ENCODE results near the gene PLEKHG3. TPM values are rescaled to one million over a fixed set of nuclear protein-coding genes. Genes with fewer than 3 reads are reported as not detected.

Gene PLEKHG3
- total and polyA plus RNA-seq, 2 of the 13 experiments (the other 11 are each of a cell fraction or from before 2014, with no cell fraction given): 7.1 to 9.8 TPM

GRCh38 chr14:64755781-64756221, 51.6 kb downstream of the PLEKHG3 start:
- BruUV-seq (replicated peaks): no TSS peak
- Histone ChIP-seq H3K9ac (ENCODE audit: insufficient read depth, low read depth, low read length) (no peak overlapping the region), H3K4me2 (ENCODE audit: low read depth, low read length) (no peak overlapping the region), H3K4me1 (ENCODE audit: insufficient read depth, low read length) (peaks cover 22% of the 10 kb centered on the region), H3K79me2 (ENCODE audit: insufficient read depth, low read length) (no peaks in the 10 kb centered on the region), H4K20me1 (ENCODE audit: insufficient read depth, low read length) (no peaks in the 10 kb centered on the region), H2AFZ (ENCODE audit: low read length) (no peak overlapping the region), H3K27me3 (ENCODE audit: control insufficient read depth in 1 of 2, insufficient read depth in 2 of 2, low read length in 2 of 2) (peaks cover 6 to 22% of the 10 kb centered on the region in 2 experiments; a peak in 4 of 5 replicates), H3K36me3 (replicated peaks in 1 of 2; ENCODE audit: control insufficient read depth in 1 of 2, insufficient read depth in 2 of 2, low read length in 2 of 2) (no peaks in the 10 kb centered on the region), H3K4me3 (replicated peaks in 1 of 3; ENCODE audit: insufficient read depth in 1 of 3, low read depth in 2 of 3, low read length in 3 of 3) (no peak overlapping the region), H3K9me3 (ENCODE audit: low read length) (no peaks in the 10 kb centered on the region), H3K27ac (ENCODE audit: extremely low read length, insufficient read depth, low read length) (no peak overlapping the region)
- TF ChIP-seq CBX5 (CRISPR knock-in tag; IDR thresholded peaks at IDR 0.05; ENCODE audit: borderline replicate concordance) (no peak), ZFAT (CRISPR knock-in tag; conservative IDR thresholded peaks at IDR 0.05) (no peak), ZNF292 (CRISPR knock-in tag; IDR thresholded peaks at IDR 0.05; ENCODE audit: borderline replicate concordance, low read depth) (no peak), MXD4 (CRISPR knock-in tag; IDR thresholded peaks at IDR 0.05) (no peak), FUBP1 (CRISPR knock-in tag; IDR thresholded peaks at IDR 0.05; ENCODE audit: borderline replicate concordance) (no peak), ZFP91 (CRISPR knock-in tag; IDR thresholded peaks at IDR 0.05; ENCODE audit: borderline replicate concordance) (no peak), MYNN (CRISPR knock-in tag; IDR thresholded peaks at IDR 0.05; ENCODE audit: low read depth) (no peak), POLR2A (IDR thresholded peaks at IDR 0.05; ENCODE audit: insufficient read depth in 1 of 2, low read depth in 2 of 2, low read length in 2 of 2) (no peak)
- no peak for DNase-seq (ENCODE audit: low spot score)
- in situ Hi-C loops (cut with HindIII; ENCODE audit: extremely low pct_ligation_motif_present, low pct_unique_long_range_greater_than_20kb): loop anchor here (5.0 kb wide), 1 partner anchor 84 kb away; no protein-coding TSS in a partner anchor
- 66% methylated on average over 9 of the region's 9 CpGs for WGBS (ENCODE audit: low lambda C conversion rate)
- intact Hi-C loops (cut with micrococcal nuclease; ENCODE audit: unreplicated experiment): no loop called here
- FAIRE-seq: no peak
- ChIA-PET POLR2A (no interaction called here), CTCF (ENCODE audit: low intra/inter-chr PET ratio, low total read pairs) (no interaction called here)
- ATAC-seq: no peak
